Natural killer cell (primary cell): ENCODE measurements around the gene SLC32A1. TPM values are rescaled to one million over a fixed set of nuclear protein-coding genes. Genes with fewer than 3 reads are reported as not detected.

Source experiments
- ATAC-seq, 3 donors: fragments of 150-1000 bp in 2 of 3; fragments of 200-7000 bp in 1 of 3; cut with Tn5 transposase; 1 replicate in 1 of 3; 2 replicates in 2 of 3; pipeline ENCODE4 v1.10.0; 2021; ENCODE audit warnings: mild to moderate bottlenecking in 2 of 3, moderate library complexity in 2 of 3
- DNase-seq, 2 donors: peaks; one replicate each; pipeline versions ENCODE4 v3.0.0 to v3.0.0-alpha.2; 2013 to 2021; ENCODE audit warnings: mixed read lengths in 1 of 2
- H3K27ac ChIP-seq: one replicate; pipeline ENCODE4 v1.5.1; 2013; ENCODE audit warnings: mild to moderate bottlenecking, low read length
- H3K27me3 ChIP-seq: one replicate; pipeline ENCODE4 v1.6.1; 2013; ENCODE audit warnings: low read length; ENCODE audit not compliant: control insufficient read depth, insufficient read depth
- H3K36me3 ChIP-seq: one replicate; pipeline ENCODE4 v1.6.1; 2013; ENCODE audit warnings: low read length; ENCODE audit not compliant: control insufficient read depth, insufficient read depth
- H3K4me1 ChIP-seq: one replicate; pipeline ENCODE4 v1.6.1; 2013; ENCODE audit warnings: low read length; ENCODE audit not compliant: control insufficient read depth, insufficient read depth
- H3K4me3 ChIP-seq: one replicate; pipeline ENCODE4 v1.5.1; 2013; ENCODE audit warnings: low read length
- H3K9me3 ChIP-seq: one replicate; pipeline ENCODE4 v1.6.1; 2013; ENCODE audit warnings: low read length; ENCODE audit not compliant: control insufficient read depth, insufficient read depth
- H3K27ac Mint-ChIP-seq, 2 donors: one replicate each; pipeline ENCODE4 v1.8.0; 2022; ENCODE audit warnings: mild to moderate bottlenecking in 2 of 2, mixed read lengths in 2 of 2, moderate library complexity in 1 of 2
- H3K27me3 Mint-ChIP-seq, 2 donors: one replicate each; pipeline ENCODE4 v1.8.0; 2022; ENCODE audit warnings: low read depth in 2 of 2, mixed read lengths in 2 of 2
- H3K36me3 Mint-ChIP-seq: one replicate; pipeline ENCODE4 v1.8.0; 2022; ENCODE audit warnings: mixed read lengths
- H3K4me1 Mint-ChIP-seq, 2 donors: one replicate each; pipeline ENCODE4 v1.8.0; 2022; ENCODE audit warnings: mixed read lengths in 2 of 2
- H3K4me3 Mint-ChIP-seq: one replicate; pipeline ENCODE4 v1.8.0; 2022; ENCODE audit warnings: mild to moderate bottlenecking, moderate library complexity, mixed read lengths
- H3K9me3 Mint-ChIP-seq, 2 donors: one replicate each; pipeline ENCODE4 v1.8.0; 2022; ENCODE audit warnings: mixed read lengths in 2 of 2
- CTCF ChIP-seq: fragments of 200-600 bp; IDR thresholded peaks from one replicate; pipeline ENCODE4 v1.8.0; 2022; ENCODE audit warnings: antibody characterized with exemption
- WGBS: methylation state at CpG from one replicate; pipeline ENCODE4 v1.1.7; 2013; ENCODE audit warnings: missing lambda C conversion rate; ENCODE audit not compliant: insufficient coverage; 5-methylcytosine and 5-hydroxymethylcytosine counted together
- intact Hi-C: fragments of 100-400 bp; cut with micrococcal nuclease; formaldehyde crosslinking; loops from one replicate; pipeline ENCODE4 v1.14.2; 2022
- total RNA-seq, 4 donors: library from RNA; stranded (reverse); fragments of 120-200 nt in 1 of 4; gene quantifications; one replicate each; pipeline versions ENCODE4 v1.2.3 to v1.2.4, GENCODE V29; 2013 to 2022

The SLC32A1 gene
- total RNA-seq, 3 donors from 2014 or later (not counting 1 experiment from before 2014, with no cell fraction given), result not detected

- no peak for TF ChIP-seq CTCF
- Mint-ChIP-seq H3K4me1 (no peaks in the 10 kb centered on the region), H3K4me3 (no peak overlapping the region), H3K9me3 (no peaks in the 10 kb centered on the region), H3K36me3 (no peaks in the 10 kb centered on the region), H3K27ac (no peak overlapping the region), H3K27me3 (peaks cover 12 to 19% of the 10 kb centered on the region in 2 donors)
- H3K27me3 ChIP-seq, result no peaks in the 10 kb centered on the region
- no peaks in the 10 kb centered on the region for H3K4me1 ChIP-seq
- DNase-seq, result no peak
- ATAC-seq, result no peak
- intact Hi-C loops, result no loop called here
- no peak overlapping the region for H3K27ac ChIP-seq
- 50% methylated on average over 4 of the region's 4 CpGs for WGBS
- H3K9me3 ChIP-seq, result no peaks in the 10 kb centered on the region
- H3K36me3 ChIP-seq, result no peaks in the 10 kb centered on the region
- H3K4me3 ChIP-seq, result no peak overlapping the region
Measured at GRCh38 chr20:38700141-38700540, 24.1 kb upstream of the SLC32A1 start.

GRCh38 chr20:38700926-38701325 lies 23.4 kb upstream of the SLC32A1 start:
- DNase-seq, result no peak

GRCh38 chr20:38703526-38703925 lies 20.8 kb upstream of the SLC32A1 start:
- peaks cover 11 to 21% of the 10 kb centered on the region in 2 donors for H3K27me3 Mint-ChIP-seq
- no peak for TF ChIP-seq CTCF
- peaks cover 8% of the 10 kb centered on the region for H3K27me3 ChIP-seq
- no peak overlapping the region for H3K4me3 ChIP-seq
- no peaks in the 10 kb centered on the region for H3K9me3 ChIP-seq
- intact Hi-C loops, result no loop called here
- no peaks in the 10 kb centered on the region for H3K4me1 Mint-ChIP-seq
- no peaks in the 10 kb centered on the region for H3K36me3 ChIP-seq
- no peak overlapping the region for H3K27ac ChIP-seq
- WGBS, result 38% methylated on average over 3 of the region's 3 CpGs
- H3K36me3 Mint-ChIP-seq, result no peaks in the 10 kb centered on the region
- ATAC-seq, result no peak
- no peak overlapping the region for H3K4me3 Mint-ChIP-seq
- no peak for DNase-seq
- H3K27ac Mint-ChIP-seq, result no peak overlapping the region
- H3K4me1 ChIP-seq, result no peaks in the 10 kb centered on the region
- no peaks in the 10 kb centered on the region for H3K9me3 Mint-ChIP-seq

More at GRCh38 chr20:38700926-38701325, 23.4 kb upstream of the SLC32A1 start:
- H3K9me3 ChIP-seq, result no peaks in the 10 kb centered on the region
- H3K9me3 Mint-ChIP-seq, result no peaks in the 10 kb centered on the region
- TF ChIP-seq CTCF, result no peak
- peaks cover 11 to 12% of the 10 kb centered on the region in 2 donors for H3K27me3 Mint-ChIP-seq
- H3K27ac ChIP-seq, result no peak overlapping the region
- no peak overlapping the region for H3K4me3 ChIP-seq
- 63% methylated on average over 3 of the region's 3 CpGs for WGBS
- H3K36me3 Mint-ChIP-seq, result no peaks in the 10 kb centered on the region
- ATAC-seq, result no peak
- H3K36me3 ChIP-seq, result no peaks in the 10 kb centered on the region
- no peak overlapping the region for H3K4me3 Mint-ChIP-seq
- H3K4me1 ChIP-seq, result no peaks in the 10 kb centered on the region
- no peaks in the 10 kb centered on the region for H3K4me1 Mint-ChIP-seq
- peaks cover 4% of the 10 kb centered on the region for H3K27me3 ChIP-seq
- intact Hi-C loops, result no loop called here
- H3K27ac Mint-ChIP-seq, result no peak overlapping the region

- WGBS, result 66% methylated on average over 4 of the region's 4 CpGs
- Mint-ChIP-seq H3K36me3 (no peaks in the 10 kb centered on the region), H3K4me1 (no peaks in the 10 kb centered on the region), H3K27me3 (peaks cover 11 to 23% of the 10 kb centered on the region in 2 donors), H3K27ac (no peak overlapping the region), H3K4me3 (no peak overlapping the region), H3K9me3 (no peaks in the 10 kb centered on the region)
- H3K27me3 ChIP-seq, result peaks cover 8% of the 10 kb centered on the region
- H3K4me1 ChIP-seq, result no peaks in the 10 kb centered on the region
- no peak for DNase-seq
- no peaks in the 10 kb centered on the region for H3K36me3 ChIP-seq
- H3K27ac ChIP-seq, result no peak overlapping the region
- no peak for TF ChIP-seq CTCF
- no peaks in the 10 kb centered on the region for H3K9me3 ChIP-seq
- intact Hi-C loops, result no loop called here
- H3K4me3 ChIP-seq, result no peak overlapping the region
- no peak for ATAC-seq
Measured at GRCh38 chr20:38704136-38704535, 20.1 kb upstream of the SLC32A1 start.
